HG03378 (cell line): Measurements from ENCODE around the gene RAB12.
A peak's percentile ranks its signal among the peaks of the same experiment; 100 is the strongest.
"Not testable (repeated sequence)": the region's sequence is repeated elsewhere in the genome, so short reads cannot be mapped to it uniquely, and the experiment has no call there.

ENCODE experiments used
- ATAC-seq: cut with Tn5 transposase; IDR thresholded peaks from one replicate; pipeline ENCODE4 v1.9.1; 2021; ENCODE audit warnings: mild to moderate bottlenecking, moderate library complexity; ENCODE audit not compliant: unreplicated experiment

RAB12 gene

GRCh38 chr18:8611916-8612576, 2.8 kb downstream of the RAB12 start:
- ATAC-seq = no peak

GRCh38 chr18:8614875-8615274, 5.6 kb downstream of the RAB12 start:
- ATAC-seq = no peak

GRCh38 chr18:8615397-8616027, 6.3 kb downstream of the RAB12 start:
- ATAC-seq = no peak

- ATAC-seq = no peak
Observed at GRCh38 chr18:8616028-8616401, 6.8 kb downstream of the RAB12 start.

DNA sequence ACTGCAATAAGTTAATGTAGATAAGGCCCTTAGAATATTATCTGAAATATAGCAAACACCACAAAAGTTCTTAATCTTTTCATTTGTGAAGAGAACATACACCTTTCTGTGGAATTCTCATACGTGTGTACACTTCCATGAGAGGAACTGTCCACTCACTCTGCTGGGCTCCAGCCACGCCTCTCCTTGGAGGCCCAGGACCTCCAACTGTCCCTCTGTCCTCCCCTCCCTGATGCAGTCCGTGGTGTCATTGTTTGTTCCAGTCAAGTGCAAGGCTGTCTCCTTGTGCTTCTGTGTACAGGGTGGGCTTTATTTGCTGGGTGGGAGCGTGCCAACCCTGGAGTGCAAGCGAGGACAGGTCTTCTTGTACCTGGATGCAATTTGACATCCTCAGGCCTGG, 8.7 kb downstream of the RAB12 start:
- no peak for ATAC-seq

DNA sequence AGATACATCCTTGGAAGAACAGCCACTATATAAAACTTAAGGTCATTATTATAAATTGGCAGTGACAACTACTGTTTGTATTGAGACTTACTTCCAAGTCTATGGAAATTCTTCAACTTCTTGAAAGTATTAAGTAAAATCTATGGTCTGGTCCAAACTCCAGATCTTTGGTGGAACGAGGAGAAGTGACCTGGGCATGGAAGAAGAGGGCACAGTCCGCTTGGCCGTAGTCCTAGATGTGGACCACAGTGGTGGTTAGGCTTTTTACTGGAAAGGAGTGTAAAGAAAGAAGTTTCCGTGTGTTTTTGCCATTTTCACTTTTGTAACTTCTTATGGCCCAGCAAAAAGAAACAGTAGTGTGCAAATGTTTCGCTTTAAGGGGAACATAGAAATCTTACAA, 9.8 kb downstream of the RAB12 start:
- ATAC-seq = no peak

- no peak for ATAC-seq
Observed at GRCh38 chr18:8619835-8620577, 10.8 kb downstream of the RAB12 start.

DNA sequence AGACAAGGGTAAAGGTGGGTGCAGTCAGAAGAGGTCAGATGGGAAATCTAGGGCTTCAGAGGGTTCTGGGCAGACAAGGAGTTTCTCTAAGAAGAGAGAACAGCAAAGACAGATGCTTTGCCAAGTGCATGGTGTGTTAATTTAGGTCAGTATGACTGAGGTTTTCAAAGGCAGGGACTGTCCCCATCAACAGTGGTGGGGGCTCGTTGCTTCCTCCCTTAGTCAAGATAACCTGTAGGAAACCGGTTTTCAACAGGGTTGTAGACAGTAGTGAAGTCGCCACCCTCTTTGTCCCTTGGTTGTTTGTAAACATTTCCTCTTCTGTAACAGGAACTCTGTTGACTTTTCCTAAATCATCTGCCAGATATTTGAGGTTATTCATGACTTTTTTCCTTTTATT, 11.6 kb downstream of the RAB12 start:
- no peak for ATAC-seq

- not testable (repeated sequence) for ATAC-seq
Observed at GRCh38 chr18:8622625-8623024, 13.4 kb downstream of the RAB12 start.

GRCh38 chr18:8623549-8624106, 14.4 kb downstream of the RAB12 start:
- ATAC-seq = peak; percentile 84

DNA sequence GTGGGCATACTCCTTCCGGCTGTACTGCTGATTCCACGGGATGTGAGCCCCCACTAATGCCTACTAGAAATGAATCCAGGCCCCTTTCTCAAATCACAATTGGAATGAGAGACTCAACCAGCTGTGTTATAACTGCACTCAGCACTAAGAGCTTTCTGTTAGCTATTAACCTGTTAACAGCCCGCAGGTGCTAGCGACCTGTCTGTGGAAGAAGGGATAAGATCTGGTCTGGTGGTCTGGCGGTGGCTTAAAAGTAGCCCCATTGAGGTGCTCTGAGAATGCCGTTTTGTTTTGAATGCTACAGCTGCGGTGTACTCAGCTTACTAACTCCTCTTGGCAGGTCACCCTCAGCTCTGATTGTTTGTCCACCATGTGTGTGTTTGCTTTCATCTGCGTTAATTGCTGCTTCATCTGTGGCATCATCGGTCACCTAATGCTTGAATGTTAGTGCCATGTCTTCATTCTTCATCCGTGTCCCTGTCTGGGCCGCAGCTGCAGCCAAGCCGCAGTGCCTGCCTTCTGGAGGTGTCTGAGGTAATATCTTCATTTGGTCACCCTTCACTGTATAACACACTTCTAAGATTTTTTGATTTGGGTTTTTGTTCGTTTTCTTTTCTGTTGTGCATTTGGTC, 16.3 kb downstream of the RAB12 start:
- no peak for ATAC-seq

- no peak for ATAC-seq
Observed at GRCh38 chr18:8626414-8627106, 17.3 kb downstream of the RAB12 start.

- no peak for ATAC-seq
Observed at GRCh38 chr18:8627107-8627472, 17.9 kb downstream of the RAB12 start.

- ATAC-seq = no peak
Observed at GRCh38 chr18:8627540-8627939, 18.3 kb downstream of the RAB12 start.

- no peak for ATAC-seq
Observed at GRCh38 chr18:8629602-8630001, 20.4 kb downstream of the RAB12 start.

DNA sequence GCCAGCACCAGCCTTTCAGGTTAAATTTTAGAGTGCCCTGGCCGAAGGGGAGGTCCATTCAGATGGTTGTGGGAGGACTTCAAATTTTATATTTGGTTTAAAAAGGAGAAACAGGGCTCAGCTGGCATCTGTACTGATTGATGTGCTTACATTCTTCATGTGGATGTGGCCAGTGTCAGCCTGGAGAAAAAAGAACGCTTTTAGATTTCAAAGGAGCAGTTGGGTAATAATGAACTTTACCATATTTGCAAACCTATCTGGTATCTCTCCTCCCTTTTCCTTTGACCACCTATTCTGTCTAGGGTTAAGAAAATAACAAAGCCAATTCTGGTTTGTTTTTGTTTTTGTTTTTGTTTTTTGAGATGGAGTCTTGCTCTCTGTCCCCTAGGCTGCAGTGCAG, 21.3 kb downstream of the RAB12 start:
- ATAC-seq = no peak

- no peak for ATAC-seq
Observed at GRCh38 chr18:8631265-8631664, 22.0 kb downstream of the RAB12 start.

- ATAC-seq = no peak
Observed at GRCh38 chr18:8632386-8632785, 23.1 kb downstream of the RAB12 start.

DNA sequence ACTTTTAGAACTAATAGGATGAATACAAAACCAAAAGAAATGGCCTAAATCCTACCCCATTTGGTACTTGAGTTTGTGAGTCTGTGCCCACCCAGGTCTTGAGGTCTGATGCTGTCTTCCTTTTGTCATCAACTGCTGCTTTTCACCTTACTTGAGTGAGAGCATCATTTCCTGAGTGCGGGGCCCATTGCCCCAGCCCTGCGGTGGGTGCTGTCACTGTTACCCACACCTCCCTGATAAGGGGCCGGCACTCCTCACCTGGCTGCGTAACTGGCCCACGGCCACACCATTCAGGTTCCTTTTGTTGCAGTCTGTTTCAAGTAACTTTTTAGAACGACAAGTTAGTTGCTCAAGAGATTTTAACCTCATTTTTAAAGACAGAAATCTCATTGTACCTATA, 25.3 kb downstream of the RAB12 start:
- no peak for ATAC-seq

DNA sequence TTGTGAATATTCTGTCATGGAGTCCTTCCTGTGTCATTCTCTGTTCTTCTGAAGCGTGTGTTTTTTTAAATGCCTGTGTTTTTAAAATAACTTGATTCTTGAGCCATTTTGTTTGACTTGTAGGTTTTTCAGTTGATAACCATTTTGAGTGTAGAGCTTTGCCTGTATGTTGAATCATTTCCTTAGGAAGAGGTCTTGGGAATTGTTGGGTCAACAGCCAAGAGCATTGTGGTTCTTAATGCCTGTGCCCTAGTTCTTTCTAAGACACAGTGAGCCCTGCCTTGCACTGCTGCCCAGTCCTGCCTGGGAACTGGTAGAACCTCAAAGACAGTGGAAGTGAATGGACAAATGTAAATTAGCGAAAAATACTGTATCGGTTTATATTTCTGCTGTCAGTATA, 25.9 kb downstream of the RAB12 start:
- ATAC-seq = no peak

- no peak for ATAC-seq
Observed at GRCh38 chr18:8639762-8640161, 30.5 kb downstream of the RAB12 start.
